Adipocyte (in vitro differentiated cells): Measurements from ENCODE around the gene NEK1.
A peak's percentile ranks its signal among the peaks of the same experiment; 100 is the strongest.

Source experiments
- DNase-seq: peaks from one replicate; pipeline ENCODE4 v3.0.0-alpha.2; 2015; ENCODE audit warnings: low read depth
- H3K27me3 ChIP-seq: replicated peaks from 2 replicates; pipeline ENCODE4 v1.7.0; 2013; ENCODE audit warnings: mild to moderate bottlenecking, low read length, moderate library complexity; ENCODE audit not compliant: control insufficient read depth, insufficient read depth
- H3K36me3 ChIP-seq: 2 replicates; pipeline ENCODE4 v1.7.0; 2013; ENCODE audit warnings: low read length, mild to moderate bottlenecking, moderate library complexity; ENCODE audit not compliant: control insufficient read depth, insufficient read depth, severe bottlenecking
- H3K4me1 ChIP-seq: 2 replicates; pipeline ENCODE4 v1.7.0; 2013; ENCODE audit warnings: mild to moderate bottlenecking, low read length, moderate library complexity; ENCODE audit not compliant: control insufficient read depth, insufficient read depth
- H3K4me3 ChIP-seq: 2 replicates; pipeline ENCODE4 v1.7.0; 2013; ENCODE audit warnings: mild to moderate bottlenecking, low read length, moderate library complexity
- H3K9ac ChIP-seq: 2 replicates; pipeline ENCODE4 v1.7.0; 2013; ENCODE audit warnings: mild to moderate bottlenecking, low read length, moderate library complexity
- H3K9me3 ChIP-seq: 2 replicates; pipeline ENCODE4 v1.7.0; 2013; ENCODE audit warnings: mild to moderate bottlenecking, low read length, moderate library complexity; ENCODE audit not compliant: control insufficient read depth

Gene NEK1

GRCh38 chr4:169617306-169617705, 4.9 kb upstream of the NEK1 start:
- Histone ChIP-seq H3K9me3 (no peaks in the 10 kb centered on the region), H3K4me1 (peaks cover 16% of the 10 kb centered on the region), H3K36me3 (no peaks in the 10 kb centered on the region), H3K9ac (no peak overlapping the region), H3K27me3 (no peaks in the 10 kb centered on the region), H3K4me3 (no peak overlapping the region)
- DNase-seq = no peak

GRCh38 chr4:169616846-169617245, 4.5 kb upstream of the NEK1 start:
- Histone ChIP-seq H3K9me3 (no peaks in the 10 kb centered on the region), H3K4me1 (peaks cover 11% of the 10 kb centered on the region), H3K27me3 (no peaks in the 10 kb centered on the region), H3K9ac (no peak overlapping the region), H3K36me3 (no peaks in the 10 kb centered on the region), H3K4me3 (no peak overlapping the region)
- no peak for DNase-seq

GRCh38 chr4:169615467-169616106, 3.2 kb upstream of the NEK1 start:
- Histone ChIP-seq H3K9me3 (no peaks in the 10 kb centered on the region), H3K4me3 (no peak overlapping the region), H3K27me3 (no peaks in the 10 kb centered on the region), H3K9ac (no peak overlapping the region), H3K4me1 (peaks cover 19% of the 10 kb centered on the region), H3K36me3 (no peaks in the 10 kb centered on the region)
- DNase-seq = no peak

- Histone ChIP-seq H3K9ac (peak overlapping the region; percentile 86), H3K36me3 (no peaks in the 10 kb centered on the region), H3K9me3 (no peaks in the 10 kb centered on the region), H3K4me3 (peak overlapping the region; percentile 88), H3K27me3 (no peaks in the 10 kb centered on the region), H3K4me1 (peaks cover 24% of the 10 kb centered on the region)
- DNase-seq = peak; percentile 95
Observed at GRCh38 chr4:169612871-169613859, 782 bp upstream of the NEK1 start.

GRCh38 chr4:169611157-169611556, 1.2 kb downstream of the NEK1 start:
- peak overlapping the region; percentile 88 for H3K9ac ChIP-seq
- no peaks in the 10 kb centered on the region for H3K27me3 ChIP-seq
- DNase-seq = peak; percentile 32
- H3K4me1 ChIP-seq = peaks cover 29% of the 10 kb centered on the region
- H3K9me3 ChIP-seq = no peaks in the 10 kb centered on the region
- peak overlapping the region; percentile 88 for H3K4me3 ChIP-seq
- no peaks in the 10 kb centered on the region for H3K36me3 ChIP-seq

GRCh38 chr4:169604903-169605331, 7.5 kb downstream of the NEK1 start:
- no peak overlapping the region for H3K4me3 ChIP-seq
- DNase-seq = peak; percentile 10

GRCh38 chr4:169604131-169604900, 8.1 kb downstream of the NEK1 start:
- no peaks in the 10 kb centered on the region for H3K27me3 ChIP-seq
- no peak overlapping the region for H3K4me3 ChIP-seq
- no peaks in the 10 kb centered on the region for H3K9me3 ChIP-seq
- H3K4me1 ChIP-seq = peaks cover 20% of the 10 kb centered on the region
- H3K36me3 ChIP-seq = peaks cover 16% of the 10 kb centered on the region
- peak overlapping the region; percentile 65 for H3K9ac ChIP-seq
- peak; percentile 74 for DNase-seq

More at GRCh38 chr4:169604903-169605331, 7.5 kb downstream of the NEK1 start:
- Histone ChIP-seq H3K36me3 (peaks cover 16% of the 10 kb centered on the region), H3K27me3 (no peaks in the 10 kb centered on the region), H3K4me1 (peaks cover 20% of the 10 kb centered on the region), H3K9me3 (no peaks in the 10 kb centered on the region), H3K9ac (no peak overlapping the region)

- Histone ChIP-seq H3K9me3 (no peaks in the 10 kb centered on the region), H3K36me3 (peaks cover 19% of the 10 kb centered on the region), H3K4me3 (no peak overlapping the region), H3K27me3 (no peaks in the 10 kb centered on the region), H3K4me1 (peaks cover 20% of the 10 kb centered on the region), H3K9ac (no peak overlapping the region)
- DNase-seq = no peak
Observed at GRCh38 chr4:169603312-169603711, 9.1 kb downstream of the NEK1 start.

GRCh38 chr4:169601016-169601771, 11.2 kb downstream of the NEK1 start:
- H3K36me3 ChIP-seq = peaks cover 23% of the 10 kb centered on the region
- DNase-seq = no peak
- H3K4me1 ChIP-seq = peaks cover 15% of the 10 kb centered on the region
- no peak overlapping the region for H3K4me3 ChIP-seq
- no peaks in the 10 kb centered on the region for H3K9me3 ChIP-seq
- H3K9ac ChIP-seq = no peak overlapping the region
- no peaks in the 10 kb centered on the region for H3K27me3 ChIP-seq

- Histone ChIP-seq H3K4me3 (no peak overlapping the region), H3K9me3 (no peaks in the 10 kb centered on the region), H3K4me1 (peaks cover 3% of the 10 kb centered on the region), H3K27me3 (no peaks in the 10 kb centered on the region), H3K9ac (no peak overlapping the region), H3K36me3 (peaks cover 24% of the 10 kb centered on the region)
- DNase-seq = no peak
Observed at GRCh38 chr4:169594560-169595195, 17.7 kb downstream of the NEK1 start.
